Activated CD8-positive, alpha-beta T cell treated with anti-CD3 and anti-CD28 coated beads, Interleukin-2, amount 10 ng/mL, durations not matched to agents 7 days and 5 days (primary cell): Measurements from ENCODE around the gene CEP152. TPM values are rescaled to one million over a fixed set of nuclear protein-coding genes. Genes with fewer than 3 reads are reported as not detected.

Experiments used
- ATAC-seq: fragments of 150-1000 bp; cut with Tn5 transposase; one replicate; pipeline ENCODE4 v1.10.0; 2021; ENCODE audit warnings: moderate library complexity
- CTCF ChIA-PET: fragments of 350-600 bp; sonication (Branson Sonifier 250); formaldehyde crosslinking; loops from one replicate; lab custom pipeline; 2021; ENCODE audit warnings: antibody characterized with exemption; lab: Charles Lee
- POLR2A ChIA-PET: fragments of 350-600 bp; sonication (Branson Sonifier 250); formaldehyde crosslinking; loops from one replicate; lab custom pipeline; 2021; ENCODE audit warnings: antibody characterized with exemption; lab: Charles Lee
- DNase-seq: peaks from one replicate; pipeline ENCODE4 v3.0.0-alpha.2; 2020
- H3K27ac Mint-ChIP-seq: one replicate; pipeline ENCODE4 v1.8.0; 2021; ENCODE audit warnings: mild to moderate bottlenecking, mixed read lengths
- H3K27me3 Mint-ChIP-seq: one replicate; pipeline ENCODE4 v1.8.0; 2021; ENCODE audit warnings: low read depth, mixed read lengths
- H3K36me3 Mint-ChIP-seq: one replicate; pipeline ENCODE4 v1.8.0; 2021; ENCODE audit warnings: low read depth, mixed read lengths
- H3K4me1 Mint-ChIP-seq: one replicate; pipeline ENCODE4 v1.8.0; 2021; ENCODE audit warnings: low read depth, mixed read lengths
- H3K4me3 Mint-ChIP-seq: one replicate; pipeline ENCODE4 v1.8.0; 2021; ENCODE audit warnings: mild to moderate bottlenecking, mixed read lengths
- H3K9me3 Mint-ChIP-seq: one replicate; pipeline ENCODE4 v1.8.0; 2022; ENCODE audit warnings: mixed read lengths; ENCODE audit not compliant: insufficient read depth
- total RNA-seq, 2 experiments: library from RNA; stranded (reverse); gene quantifications; one replicate each; pipeline ENCODE4 v1.2.3, GENCODE V29; 2021

The CEP152 gene
- total RNA-seq, 2 experiments from 2014 or later, result 39.6 to 40.0 TPM

- no peak overlapping the region for H3K4me3 Mint-ChIP-seq
- H3K9me3 Mint-ChIP-seq, result no peaks in the 10 kb centered on the region
- no peak overlapping the region for H3K27ac Mint-ChIP-seq
- peaks cover 66% of the 10 kb centered on the region for H3K36me3 Mint-ChIP-seq
- ChIA-PET CTCF (no interaction called here), POLR2A (no interaction called here)
- no peak for DNase-seq
- H3K4me1 Mint-ChIP-seq, result no peaks in the 10 kb centered on the region
- ATAC-seq, result no peak
- H3K27me3 Mint-ChIP-seq, result no peaks in the 10 kb centered on the region
Measured at GRCh38 chr15:48766196-48766595, 44.7 kb downstream of the CEP152 start.

GRCh38 chr15:48765022-48765421 is 45.8 kb downstream of the CEP152 start:
- H3K4me3 Mint-ChIP-seq, result no peak overlapping the region
- ChIA-PET CTCF (no interaction called here), POLR2A (no interaction called here)
- no peaks in the 10 kb centered on the region for H3K27me3 Mint-ChIP-seq
- DNase-seq, result no peak
- ATAC-seq, result no peak
- peaks cover 57% of the 10 kb centered on the region for H3K36me3 Mint-ChIP-seq
- H3K9me3 Mint-ChIP-seq, result no peaks in the 10 kb centered on the region
- no peak overlapping the region for H3K27ac Mint-ChIP-seq
- no peaks in the 10 kb centered on the region for H3K4me1 Mint-ChIP-seq

DNA sequence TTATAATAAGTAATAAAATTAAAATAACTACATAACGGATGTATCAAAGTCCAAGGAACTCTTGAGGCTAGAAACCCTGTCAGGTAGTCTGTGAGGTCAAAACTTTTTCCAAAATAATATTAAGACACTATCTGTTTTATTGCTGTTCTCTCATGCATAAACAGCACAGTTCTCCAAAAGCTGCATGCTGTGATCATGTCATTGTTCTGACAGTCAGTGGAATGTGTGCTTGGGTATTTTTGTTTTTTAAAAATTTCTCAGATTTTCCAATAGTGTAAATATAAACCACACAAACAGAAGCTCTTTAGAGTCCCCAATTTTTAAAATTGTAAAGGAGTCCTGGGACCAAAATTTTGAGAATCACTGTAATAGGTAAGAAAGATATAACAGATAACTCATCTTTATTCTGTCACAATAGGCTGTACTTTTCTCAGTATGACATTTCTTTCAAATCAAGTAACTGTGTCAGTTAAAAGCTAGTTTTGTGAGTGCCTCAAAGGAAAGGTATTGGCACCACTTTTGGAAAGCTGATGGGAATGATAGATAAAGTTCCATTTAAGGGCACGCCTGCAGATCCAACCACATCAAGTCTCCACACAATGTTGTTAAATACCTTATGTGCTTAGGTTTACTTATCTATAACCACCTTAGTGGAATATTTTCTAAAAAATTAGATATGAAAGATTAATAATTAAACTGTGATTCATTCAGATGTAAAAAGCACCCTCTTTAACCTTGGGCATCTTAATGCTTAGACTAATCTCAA is 49.3 kb downstream of the CEP152 start:
- Mint-ChIP-seq H3K4me1 (no peaks in the 10 kb centered on the region), H3K27me3 (no peaks in the 10 kb centered on the region), H3K4me3 (no peak overlapping the region), H3K27ac (no peak overlapping the region), H3K36me3 (peaks cover 47% of the 10 kb centered on the region), H3K9me3 (no peaks in the 10 kb centered on the region)
- ATAC-seq (no peak), DNase-seq (no peak)
- CTCF ChIA-PET, result no interaction called here
- POLR2A ChIA-PET, result no interaction called here

GRCh38 chr15:48759921-48760320 is 50.9 kb downstream of the CEP152 start:
- ChIA-PET POLR2A (no interaction called here), CTCF (interaction anchor here (1.5 kb wide), 1 partner anchor 17 kb away, joined by 3 read pairs; no protein-coding TSS in a partner anchor)
- DNase-seq, result no peak
- H3K36me3 Mint-ChIP-seq, result peaks cover 47% of the 10 kb centered on the region
- H3K4me1 Mint-ChIP-seq, result no peaks in the 10 kb centered on the region
- no peaks in the 10 kb centered on the region for H3K9me3 Mint-ChIP-seq
- no peak for ATAC-seq
- no peak overlapping the region for H3K27ac Mint-ChIP-seq
- H3K4me3 Mint-ChIP-seq, result no peak overlapping the region
- H3K27me3 Mint-ChIP-seq, result no peaks in the 10 kb centered on the region

DNA sequence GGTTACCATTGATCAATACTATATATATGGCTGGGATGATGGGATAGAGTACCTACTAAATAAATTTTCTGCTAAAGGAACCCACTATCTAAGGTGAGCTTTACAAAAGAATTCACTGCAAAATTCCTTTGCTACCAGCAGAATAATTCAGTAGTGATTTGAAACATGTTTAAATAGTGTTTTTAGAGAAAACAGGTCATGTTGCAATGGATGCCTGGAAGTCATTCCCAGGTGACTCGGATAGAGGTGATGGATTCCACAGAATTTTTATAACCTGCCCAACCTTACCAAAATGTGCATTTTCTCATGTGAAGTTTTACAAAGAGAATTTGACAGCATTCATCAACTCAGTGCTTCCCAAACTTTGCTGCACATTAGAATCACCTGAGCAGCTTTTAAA is 53.2 kb downstream of the CEP152 start:
- H3K36me3 Mint-ChIP-seq, result peaks cover 46% of the 10 kb centered on the region
- no peak overlapping the region for H3K4me3 Mint-ChIP-seq
- ATAC-seq, result no peak
- no peaks in the 10 kb centered on the region for H3K27me3 Mint-ChIP-seq
- H3K4me1 Mint-ChIP-seq, result no peaks in the 10 kb centered on the region
- no peak for DNase-seq
- ChIA-PET POLR2A (no interaction called here), CTCF (interaction anchor here (0.9 kb wide), 1 partner anchor 19 kb away, joined by 3 read pairs; no protein-coding TSS in a partner anchor)
- H3K27ac Mint-ChIP-seq, result no peak overlapping the region
- H3K9me3 Mint-ChIP-seq, result no peaks in the 10 kb centered on the region

DNA sequence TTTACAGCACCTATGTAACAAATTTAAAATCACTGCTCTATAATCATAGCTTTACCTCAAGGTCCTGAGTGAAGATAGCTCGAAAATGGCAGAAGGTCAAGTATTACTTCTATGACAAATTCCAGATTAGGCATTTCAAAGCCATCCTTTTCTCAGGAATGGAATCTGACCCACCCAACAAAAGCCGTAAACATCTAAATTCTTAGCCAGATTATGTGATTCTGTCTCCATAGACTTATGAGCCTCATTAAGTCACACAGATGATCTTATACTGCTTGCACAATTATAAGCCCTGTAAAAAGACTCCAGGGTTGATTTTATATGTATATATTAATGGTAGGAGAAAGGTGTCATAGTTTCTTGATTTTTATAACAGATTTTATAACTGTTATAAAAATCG is 56.9 kb downstream of the CEP152 start:
- Mint-ChIP-seq H3K4me3 (no peak overlapping the region), H3K27ac (no peak overlapping the region), H3K27me3 (no peaks in the 10 kb centered on the region), H3K4me1 (no peaks in the 10 kb centered on the region), H3K9me3 (no peaks in the 10 kb centered on the region), H3K36me3 (peaks cover 53% of the 10 kb centered on the region)
- POLR2A ChIA-PET, result no interaction called here
- CTCF ChIA-PET, result no interaction called here
- ATAC-seq (no peak), DNase-seq (no peak)

DNA sequence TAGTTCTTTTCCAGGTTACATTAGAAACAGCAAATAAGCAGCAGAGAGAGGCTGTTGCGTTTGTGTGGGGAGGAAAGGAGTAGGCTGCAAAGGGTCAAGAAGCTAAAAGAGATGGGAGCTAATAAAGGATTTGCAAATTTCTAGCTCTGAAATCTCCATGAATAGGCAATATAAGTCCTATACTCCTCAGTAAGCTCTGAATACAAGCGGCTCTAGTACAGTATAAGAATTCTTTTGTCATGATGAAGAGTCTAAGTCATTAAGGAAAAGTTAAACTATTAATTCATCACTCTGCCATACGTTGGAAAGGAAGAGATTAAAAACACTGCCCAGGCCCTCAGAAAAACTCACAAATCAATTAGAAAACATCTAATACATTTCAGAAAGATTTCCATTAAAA is 59.3 kb downstream of the CEP152 start:
- Mint-ChIP-seq H3K27me3 (no peaks in the 10 kb centered on the region), H3K27ac (no peak overlapping the region), H3K9me3 (no peaks in the 10 kb centered on the region), H3K4me1 (no peaks in the 10 kb centered on the region), H3K36me3 (peaks cover 64% of the 10 kb centered on the region), H3K4me3 (no peak overlapping the region)
- ATAC-seq (no peak), DNase-seq (no peak)
- CTCF ChIA-PET, result no interaction called here
- POLR2A ChIA-PET, result no interaction called here

DNA sequence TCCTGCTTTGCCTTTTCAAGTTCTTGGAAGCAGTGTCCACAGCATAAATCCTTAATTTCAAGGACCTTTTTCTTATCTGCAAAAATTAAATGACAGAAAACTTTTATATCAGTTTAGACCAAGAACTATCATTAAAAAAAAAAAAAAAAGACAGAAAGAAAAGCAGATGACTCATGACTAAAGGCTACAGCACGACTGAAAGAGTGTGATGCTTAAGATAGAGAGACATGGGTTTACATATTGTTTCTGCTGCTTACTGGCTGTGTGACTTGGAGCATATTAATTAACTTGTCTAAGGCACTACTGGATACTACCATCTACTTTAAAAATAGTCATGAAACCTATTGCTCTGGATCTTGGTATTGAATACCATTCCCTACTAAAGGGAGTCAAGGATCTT is 62.3 kb downstream of the CEP152 start:
- DNase-seq (no peak), ATAC-seq (no peak)
- H3K36me3 Mint-ChIP-seq, result peaks cover 61% of the 10 kb centered on the region
- no peaks in the 10 kb centered on the region for H3K9me3 Mint-ChIP-seq
- H3K4me1 Mint-ChIP-seq, result no peaks in the 10 kb centered on the region
- ChIA-PET POLR2A (no interaction called here), CTCF (no interaction called here)
- H3K4me3 Mint-ChIP-seq, result no peak overlapping the region
- no peaks in the 10 kb centered on the region for H3K27me3 Mint-ChIP-seq
- H3K27ac Mint-ChIP-seq, result no peak overlapping the region

GRCh38 chr15:48733615-48734014 is 77.3 kb downstream of the CEP152 start:
- CTCF ChIA-PET, result no interaction called here
- Mint-ChIP-seq H3K9me3 (peaks cover 9% of the 10 kb centered on the region), H3K27me3 (no peaks in the 10 kb centered on the region), H3K27ac (no peak overlapping the region), H3K4me3 (no peak overlapping the region), H3K36me3 (peaks cover 77% of the 10 kb centered on the region), H3K4me1 (no peaks in the 10 kb centered on the region)
- DNase-seq (no peak), ATAC-seq (no peak)
- POLR2A ChIA-PET, result no interaction called here

DNA sequence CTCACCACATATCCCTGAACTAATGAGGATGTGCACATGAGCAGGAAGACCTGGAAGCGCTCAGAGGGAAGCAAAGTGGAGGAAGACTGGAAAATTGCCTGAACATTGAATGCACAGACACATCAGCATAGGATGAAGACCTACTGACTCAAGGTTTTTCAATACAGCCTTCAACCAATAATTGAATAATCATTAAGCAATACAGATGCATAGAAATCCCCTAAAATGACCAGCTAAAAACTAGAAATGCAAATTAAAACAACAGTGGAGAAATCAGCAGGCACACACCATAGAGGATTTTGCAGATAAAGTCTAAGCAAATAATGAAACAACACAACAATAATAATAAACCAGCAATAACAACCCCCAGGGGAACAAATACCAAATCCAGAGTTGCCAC is 80.4 kb downstream of the CEP152 start:
- no peak for ATAC-seq

GRCh38 chr15:48723969-48724368 is 86.9 kb downstream of the CEP152 start:
- Mint-ChIP-seq H3K4me1 (no peaks in the 10 kb centered on the region), H3K27ac (no peak overlapping the region), H3K36me3 (peaks cover 24% of the 10 kb centered on the region), H3K9me3 (no peaks in the 10 kb centered on the region), H3K4me3 (no peak overlapping the region), H3K27me3 (no peaks in the 10 kb centered on the region)
- no peak for DNase-seq
- ChIA-PET CTCF (no interaction called here), POLR2A (no interaction called here)
- ATAC-seq, result no peak

More for the DNA sequence above, 80.4 kb downstream of the CEP152 start:
- ChIA-PET POLR2A (no interaction called here), CTCF (no interaction called here)
- no peaks in the 10 kb centered on the region for H3K27me3 Mint-ChIP-seq
- H3K36me3 Mint-ChIP-seq, result peaks cover 70% of the 10 kb centered on the region
- H3K9me3 Mint-ChIP-seq, result peaks cover 9% of the 10 kb centered on the region
- H3K27ac Mint-ChIP-seq, result no peak overlapping the region
- no peaks in the 10 kb centered on the region for H3K4me1 Mint-ChIP-seq
- DNase-seq, result no peak
- no peak overlapping the region for H3K4me3 Mint-ChIP-seq

DNA sequence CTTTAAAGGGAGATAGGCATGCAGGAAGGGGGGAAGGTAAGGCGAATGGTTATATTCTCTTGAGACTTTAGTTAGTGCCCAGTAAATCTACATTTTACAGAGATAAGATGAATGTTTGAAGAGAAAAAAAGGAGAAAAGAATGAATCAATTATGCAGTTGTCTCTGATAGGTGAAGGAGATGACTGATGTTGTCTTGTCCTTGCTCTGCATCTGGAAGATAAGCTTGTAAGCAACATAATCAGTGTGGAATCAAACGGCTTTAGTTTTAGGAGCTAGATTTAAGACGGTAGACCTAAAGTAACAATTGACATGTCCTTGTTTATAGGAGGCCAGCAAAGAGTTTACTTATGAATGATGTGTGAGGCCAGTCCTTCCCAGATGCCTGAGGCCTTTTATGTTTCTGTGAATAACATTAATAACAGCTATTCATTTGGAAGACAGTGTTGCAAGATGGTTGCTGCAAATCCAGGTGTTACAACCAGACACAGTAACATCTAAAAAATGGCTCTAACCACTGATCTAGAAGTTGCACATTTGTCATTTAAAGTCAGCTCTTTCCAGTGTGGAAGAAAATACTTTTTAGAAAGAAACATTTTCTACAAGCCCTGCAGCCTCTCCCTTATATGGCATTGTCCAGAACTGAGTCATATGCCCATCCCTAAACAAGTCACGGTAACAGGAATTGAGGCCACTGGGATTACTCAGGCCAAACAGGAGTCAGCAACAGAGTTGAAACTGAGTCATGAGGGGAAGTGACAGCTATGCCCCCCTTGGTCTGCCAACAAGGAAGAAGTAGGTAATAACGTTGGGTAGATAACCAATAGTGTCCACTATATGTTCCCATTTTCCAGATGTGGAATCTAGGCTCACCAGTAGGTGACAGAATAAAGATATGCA is 87.9 kb downstream of the CEP152 start:
- Mint-ChIP-seq H3K36me3 (peaks cover 15% of the 10 kb centered on the region), H3K27me3 (no peaks in the 10 kb centered on the region), H3K27ac (no peak overlapping the region), H3K4me3 (no peak overlapping the region), H3K4me1 (no peaks in the 10 kb centered on the region), H3K9me3 (no peaks in the 10 kb centered on the region)
- ATAC-seq (no peak), DNase-seq (no peak)
- POLR2A ChIA-PET, result no interaction called here
- CTCF ChIA-PET, result no interaction called here
